ENCODE results near the gene MPG.
"Not testable (repeated sequence)": the region's sequence is repeated elsewhere in the genome, so short reads cannot be mapped to it uniquely, and the experiment has no call there.

MPG gene

DNA sequence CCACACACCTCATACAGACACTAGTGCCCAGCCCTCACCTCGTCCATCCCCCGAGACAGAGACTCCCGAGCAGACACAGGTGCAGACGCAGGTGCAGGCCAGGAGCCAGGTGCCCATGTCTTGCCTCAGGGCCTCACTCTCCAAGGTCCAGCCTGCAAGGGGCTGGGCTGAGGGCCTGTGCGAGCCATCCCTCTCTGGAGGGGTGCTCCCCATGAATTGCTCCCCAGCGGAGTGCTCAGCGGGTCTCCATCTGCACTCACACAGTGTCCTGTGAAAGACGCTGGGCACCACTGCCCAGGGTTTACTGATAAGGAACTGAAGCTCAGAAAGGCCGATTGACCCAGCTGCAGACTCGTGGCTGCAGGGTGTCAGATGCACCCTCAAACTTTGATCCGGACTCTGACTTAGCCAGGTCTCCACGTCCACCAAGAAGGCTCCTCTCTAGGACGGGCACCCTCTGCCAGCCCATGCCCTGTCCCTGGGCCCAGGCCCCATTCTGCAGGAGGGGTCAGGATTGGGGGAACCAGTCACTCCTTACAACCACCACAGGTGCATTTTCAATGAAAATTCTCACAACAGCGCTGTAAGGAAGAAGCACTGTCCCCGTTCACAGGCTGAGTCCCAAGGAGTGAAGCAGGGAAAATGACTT is 41.6 kb upstream of the MPG start:
- no peak for DNase-seq (ENCODE audit: extremely low spot score)
- ChIA-PET CTCF (no interaction called here), POLR2A (no interaction called here)
- TF ChIP-seq NFRKB (IDR thresholded peaks at IDR 0.05) (no peak), SP1 (IDR thresholded peaks at IDR 0.05) (no peak), BHLHE40 (IDR thresholded peaks at IDR 0.05; ENCODE audit: borderline replicate concordance) (no peak), TARDBP (IDR thresholded peaks at IDR 0.05) (no peak), CTBP1 (IDR thresholded peaks at IDR 0.05; ENCODE audit: borderline replicate concordance) (no peak), L3MBTL2 (conservative IDR thresholded peaks at IDR 0.05) (no peak)
- TF ChIP-seq, protein P1, sequence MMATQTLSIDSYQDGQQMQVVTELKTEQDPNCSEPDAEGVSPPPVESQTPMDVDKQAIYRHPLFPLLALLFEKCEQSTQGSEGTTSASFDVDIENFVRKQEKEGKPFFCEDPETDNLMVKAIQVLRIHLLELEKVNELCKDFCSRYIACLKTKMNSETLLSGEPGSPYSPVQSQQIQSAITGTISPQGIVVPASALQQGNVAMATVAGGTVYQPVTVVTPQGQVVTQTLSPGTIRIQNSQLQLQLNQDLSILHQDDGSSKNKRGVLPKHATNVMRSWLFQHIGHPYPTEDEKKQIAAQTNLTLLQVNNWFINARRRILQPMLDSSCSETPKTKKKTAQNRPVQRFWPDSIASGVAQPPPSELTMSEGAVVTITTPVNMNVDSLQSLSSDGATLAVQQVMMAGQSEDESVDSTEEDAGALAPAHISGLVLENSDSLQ (IDR thresholded peaks at IDR 0.05) = no peak

DNA sequence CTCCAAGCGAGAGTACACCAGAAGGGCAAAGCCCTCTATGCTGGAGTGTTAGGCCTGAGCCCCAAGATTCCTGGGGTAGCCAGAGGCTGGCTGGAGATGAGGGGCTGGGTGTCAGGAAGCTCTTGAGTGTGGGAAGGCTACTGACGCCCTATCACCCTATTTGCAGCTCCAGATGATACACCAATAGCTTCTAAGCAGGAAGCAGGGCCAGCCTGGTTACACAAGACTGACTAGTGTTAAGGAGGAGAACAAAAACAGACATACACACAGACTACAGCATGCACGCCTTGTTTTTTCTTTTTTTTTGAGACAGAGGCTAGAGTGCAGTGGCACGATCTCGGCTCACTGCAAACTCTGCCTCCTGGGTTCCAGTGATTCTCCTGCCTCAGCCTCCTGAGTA is 40.5 kb upstream of the MPG start:
- ChIA-PET CTCF (no interaction called here), POLR2A (interaction anchor here (2.5 kb wide), 1 partner anchor 16 kb away, joined by 13 read pairs; the partner anchor contains the start of genes POLR3K and SNRNP25)
- no peak for TF ChIP-seq FOXM1 (IDR thresholded peaks at IDR 0.05; ENCODE audit: borderline replicate concordance)
- TF ChIP-seq, protein P1 (IDR thresholded peaks at IDR 0.05) = no peak
- TF ChIP-seq ELF4 (IDR thresholded peaks at IDR 0.05) = no peak
- no peak for TF ChIP-seq ZNF384 (IDR thresholded peaks at IDR 0.05)
- no peak for TF ChIP-seq FOXA1 (IDR thresholded peaks at IDR 0.05)
- no peak for TF ChIP-seq ARNT (IDR thresholded peaks at IDR 0.05)
- no peak for TF ChIP-seq LEF1 (IDR thresholded peaks at IDR 0.05; ENCODE audit: borderline replicate concordance)
- no peak for TF ChIP-seq FOXK2 (IDR thresholded peaks at IDR 0.05)
- TF ChIP-seq L3MBTL2 (conservative IDR thresholded peaks at IDR 0.05) = no peak
- TF ChIP-seq BHLHE40 (IDR thresholded peaks at IDR 0.05; ENCODE audit: borderline replicate concordance) = no peak
- TF ChIP-seq SUZ12 (IDR thresholded peaks at IDR 0.05) = no peak
- no peak for TF ChIP-seq SP1 (IDR thresholded peaks at IDR 0.05)
- no peak for TF ChIP-seq CTBP1 (IDR thresholded peaks at IDR 0.05; ENCODE audit: borderline replicate concordance)
- TF ChIP-seq HDGF (IDR thresholded peaks at IDR 0.05; ENCODE audit: borderline replicate concordance) = no peak
- TF ChIP-seq NFRKB (IDR thresholded peaks at IDR 0.05) = no peak
- TF ChIP-seq TARDBP (IDR thresholded peaks at IDR 0.05) = no peak
- no peak for DNase-seq (ENCODE audit: extremely low spot score)

DNA sequence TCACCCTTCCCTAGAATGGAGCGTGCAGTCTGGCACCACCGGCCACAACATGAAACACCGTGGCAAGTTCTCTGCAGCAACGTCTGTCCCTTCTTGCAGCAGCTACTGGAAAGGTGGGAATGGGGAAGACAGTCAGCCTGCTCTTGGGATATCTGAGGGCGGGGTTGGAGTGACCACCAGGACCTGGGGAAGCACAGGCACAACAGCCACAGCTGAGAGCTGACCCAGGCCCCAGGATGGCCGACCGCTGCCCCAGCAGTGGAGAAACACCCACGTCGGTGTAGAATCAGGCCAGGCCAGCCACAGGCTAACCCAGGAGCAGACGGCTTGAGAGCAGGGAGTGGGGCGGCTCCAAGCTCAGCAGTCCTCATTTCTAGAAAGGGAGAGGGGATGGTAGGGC is 39.8 kb upstream of the MPG start:
- CTCF ChIA-PET; DNase-seq (ENCODE audit: extremely low spot score): not testable (repeated sequence)
- POLR2A ChIA-PET = interaction anchor here (2.5 kb wide), 1 partner anchor 15 kb away, joined by 13 read pairs; the partner anchor contains the start of genes POLR3K and SNRNP25

DNA sequence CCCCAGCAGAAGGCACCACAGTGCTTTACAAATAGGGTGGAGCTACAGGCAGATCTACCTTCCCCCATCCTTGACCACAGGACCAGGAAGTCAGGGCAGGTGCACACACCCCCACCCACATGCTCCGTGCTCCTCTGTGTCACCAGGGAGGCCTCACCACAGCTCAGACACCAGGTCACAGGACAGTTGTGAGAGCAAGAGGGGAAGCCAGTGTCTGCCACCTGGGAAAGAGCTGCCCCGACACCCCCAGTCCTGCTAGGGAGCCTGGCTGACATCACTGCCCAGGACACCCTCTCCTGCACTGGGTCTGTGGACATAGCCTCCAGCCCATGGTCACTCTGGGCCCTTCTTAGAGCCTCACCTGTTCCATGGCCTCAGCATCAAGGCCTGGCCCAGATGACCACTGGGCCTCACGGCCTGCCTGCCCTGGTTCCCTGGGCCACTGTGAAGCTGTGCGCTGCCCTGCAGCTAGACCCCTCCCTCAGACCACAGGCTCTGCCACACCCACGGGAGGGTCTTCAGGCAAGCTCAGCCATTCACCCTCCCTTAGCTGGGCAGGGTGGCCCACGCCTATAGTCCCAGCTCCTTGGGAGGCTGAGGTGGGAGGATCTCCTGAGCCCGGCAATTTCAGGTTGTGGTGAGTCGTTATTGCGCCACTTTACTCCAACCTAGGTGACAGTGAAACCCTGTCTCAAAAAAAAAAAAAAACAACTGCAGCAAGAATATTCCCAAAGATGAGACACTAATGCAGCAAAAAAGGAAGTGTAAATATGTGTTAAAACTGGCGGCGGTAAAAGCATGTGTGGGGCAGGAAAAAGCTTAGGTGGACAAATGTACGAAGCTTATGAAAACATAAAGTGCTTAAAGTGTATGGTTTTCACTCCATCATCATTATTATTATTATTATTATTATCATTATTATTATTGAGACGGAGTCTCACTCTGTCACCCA is 38.8 kb upstream of the MPG start:
- no peak for DNase-seq (ENCODE audit: extremely low spot score)
- ChIA-PET CTCF (no interaction called here), POLR2A (interaction anchor here (2.5 kb wide), 1 partner anchor 14 kb away, joined by 13 read pairs; the partner anchor contains the start of genes POLR3K and SNRNP25)
- TF ChIP-seq NFRKB (IDR thresholded peaks at IDR 0.05) = no peak
- TF ChIP-seq FOXK2 (IDR thresholded peaks at IDR 0.05) = no peak
- no peak for TF ChIP-seq CTBP1 (IDR thresholded peaks at IDR 0.05; ENCODE audit: borderline replicate concordance)
- no peak for TF ChIP-seq BHLHE40 (IDR thresholded peaks at IDR 0.05; ENCODE audit: borderline replicate concordance)
- no peak for TF ChIP-seq TARDBP (IDR thresholded peaks at IDR 0.05)
- TF ChIP-seq SP1 (IDR thresholded peaks at IDR 0.05) = no peak

DNA sequence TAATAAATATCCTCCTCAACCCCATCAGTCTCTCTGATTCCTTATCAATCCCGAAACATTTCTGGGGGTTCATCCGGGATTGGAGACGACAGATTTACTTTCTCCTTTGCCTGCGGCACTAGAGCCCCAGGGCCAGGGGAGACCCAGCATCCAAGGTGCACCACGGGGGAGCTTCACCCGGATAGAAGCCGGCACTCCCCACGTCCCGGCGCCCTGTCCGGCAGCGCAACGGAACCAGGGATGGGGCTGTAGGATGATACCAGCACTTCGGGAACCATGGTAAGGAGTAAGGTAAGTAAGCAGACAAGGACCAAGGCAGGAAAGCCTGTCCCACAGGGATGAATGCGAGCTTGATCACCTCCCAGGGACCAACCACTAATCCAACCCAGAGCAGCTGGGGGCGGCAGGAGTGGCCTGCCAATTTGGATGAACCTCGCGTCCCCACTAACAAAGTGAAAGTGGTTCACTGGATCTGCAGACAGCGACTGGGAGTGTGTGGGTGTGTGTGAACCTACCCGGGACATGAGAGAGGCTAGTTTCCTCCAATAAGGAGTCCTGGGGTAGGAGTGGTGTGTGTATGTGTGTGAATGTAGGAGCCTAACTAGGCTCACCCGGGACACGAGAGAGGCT is 36.5 kb upstream of the MPG start:
- CTCF ChIA-PET = interaction anchor here (1.0 kb wide), 1 partner anchor 65 kb away, joined by 3 read pairs; no protein-coding TSS in a partner anchor
- POLR2A ChIA-PET = no interaction called here
- no peak for DNase-seq (ENCODE audit: extremely low spot score)
- TF ChIP-seq CTBP1 (IDR thresholded peaks at IDR 0.05; ENCODE audit: borderline replicate concordance) = no peak
- no peak for TF ChIP-seq LEF1 (IDR thresholded peaks at IDR 0.05; ENCODE audit: borderline replicate concordance)
- no peak for TF ChIP-seq BHLHE40 (IDR thresholded peaks at IDR 0.05; ENCODE audit: borderline replicate concordance)
- TF ChIP-seq SUZ12 (IDR thresholded peaks at IDR 0.05) = no peak
- no peak for TF ChIP-seq FOXA1 (IDR thresholded peaks at IDR 0.05)
- no peak for TF ChIP-seq NFRKB (IDR thresholded peaks at IDR 0.05)
- no peak for TF ChIP-seq ELF4 (IDR thresholded peaks at IDR 0.05)
- TF ChIP-seq TARDBP (IDR thresholded peaks at IDR 0.05) = no peak
- no peak for TF ChIP-seq FOXK2 (IDR thresholded peaks at IDR 0.05)
- TF ChIP-seq SP1 (IDR thresholded peaks at IDR 0.05) = no peak
- no peak for TF ChIP-seq ZNF384 (IDR thresholded peaks at IDR 0.05)
- TF ChIP-seq ARNT (IDR thresholded peaks at IDR 0.05) = no peak
- no peak for TF ChIP-seq FOXM1 (IDR thresholded peaks at IDR 0.05; ENCODE audit: borderline replicate concordance)
- TF ChIP-seq, protein P1 (IDR thresholded peaks at IDR 0.05) = no peak
- TF ChIP-seq L3MBTL2 (conservative IDR thresholded peaks at IDR 0.05) = no peak
- TF ChIP-seq HDGF (IDR thresholded peaks at IDR 0.05; ENCODE audit: borderline replicate concordance) = no peak
